SK-N-SH (cell line): ENCODE data around the gene TMEM138. TPM values are rescaled to one million over a fixed set of nuclear protein-coding genes. Genes with fewer than 3 reads are reported as not detected.

ENCODE experiments used
- CTCF ChIA-PET: fragments of 300-600, 350-600 bp; formaldehyde crosslinking; extraction: SDS; loops from one replicate; lab custom pipeline; 2021; lab: Yijun Ruan, JAX
- POLR2A ChIA-PET: fragments of 350-600 bp; sonication (Branson Sonifier 250); formaldehyde crosslinking; extraction: SDS; loops from one replicate; lab custom pipeline; 2020; ENCODE audit warnings: antibody characterized with exemption, inconsistent platforms; lab: Yijun Ruan, JAX
- DNase-seq: peaks from one replicate; pipeline ENCODE4 v3.0.0; 2012
- H2AFZ ChIP-seq: fragments of 200-600 bp; sonication (generic); 2 replicates; pipeline ENCODE4 v1.8.1; 2016; ENCODE audit warnings: antibody characterized with exemption, mild to moderate bottlenecking, low read depth
- H3F3A ChIP-seq: fragments of 200-600 bp; sonication (generic); replicated peaks from 2 replicates; pipeline ENCODE3; 2016; ENCODE audit warnings: antibody characterized with exemption, mild to moderate bottlenecking; ENCODE audit not compliant: insufficient read depth
- H3K27ac ChIP-seq, 2 experiments: fragments of 200-500 bp in 1 of 2; fragments of 200-600 bp in 1 of 2; sonication (Bioruptor generic) in 1 of 2; sonication (generic), shearing (Covaris generic) in 1 of 2; 2 replicates each; pipeline versions ENCODE4 v1.5.1 to v1.6.1; 2014 to 2016; ENCODE audit warnings: low read depth in 2 of 2, inconsistent platforms in 1 of 2, low read length in 1 of 2, mild to moderate bottlenecking in 1 of 2, mixed read lengths in 1 of 2
- H3K27me3 ChIP-seq: fragments of 200-600 bp; sonication (generic), shearing (Covaris generic); 2 replicates; pipeline ENCODE4 v1.6.1; 2016; ENCODE audit warnings: mixed run types; ENCODE audit not compliant: insufficient read depth
- H3K36me3 ChIP-seq, 2 experiments: fragments of 200-500 bp in 1 of 2; fragments of 200-600 bp in 1 of 2; sonication (Bioruptor generic) in 1 of 2; sonication (generic) in 1 of 2; replicated peaks in 1 of 2; 2 replicates each; pipeline versions ENCODE3 to v1.5.1; 2014 to 2016; ENCODE audit warnings: low read length in 1 of 2, mild to moderate bottlenecking in 1 of 2; ENCODE audit not compliant: insufficient read depth in 2 of 2, control insufficient read depth in 1 of 2
- H3K4me1 ChIP-seq, 2 experiments: fragments of 200-500 bp in 1 of 2; fragments of 200-600 bp in 1 of 2; sonication (Bioruptor generic) in 1 of 2; sonication (generic), shearing (Covaris generic) in 1 of 2; 2 replicates each; pipeline versions ENCODE4 v1.5.1 to v1.6.1; 2014 to 2016; ENCODE audit warnings: low read depth in 1 of 2, low read length in 1 of 2, mixed run types in 1 of 2; ENCODE audit not compliant: insufficient read depth in 2 of 2, control insufficient read depth in 1 of 2
- H3K4me2 ChIP-seq: fragments of 200-600 bp; sonication (generic), shearing (Covaris generic); 2 replicates; pipeline ENCODE4 v1.6.1; 2017; ENCODE audit warnings: mixed run types
- H3K4me3 ChIP-seq, 2 experiments: fragments of 200-500 bp in 1 of 2; fragments of 200-600 bp in 1 of 2; sonication (Bioruptor generic) in 1 of 2; sonication (generic), shearing (Covaris generic) in 1 of 2; 2 replicates each; pipeline versions ENCODE4 v1.5.1 to v1.8.1; 2014 to 2016; ENCODE audit warnings: low read depth in 2 of 2, inconsistent platforms in 1 of 2, low read length in 1 of 2, mild to moderate bottlenecking in 1 of 2, mixed read lengths in 1 of 2, moderate library complexity in 1 of 2
- H3K79me2 ChIP-seq: fragments of 200-600 bp; sonication (generic); 2 replicates; pipeline ENCODE4 v1.8.1; 2017; ENCODE audit warnings: mild to moderate bottlenecking; ENCODE audit not compliant: insufficient read depth
- H3K9ac ChIP-seq: fragments of 200-600 bp; sonication (generic); 2 replicates; pipeline ENCODE4 v1.6.1; 2017; ENCODE audit warnings: mixed run types
- H3K9me2 ChIP-seq: fragments of 200-600 bp; sonication (generic); 2 replicates; pipeline ENCODE4 v1.6.1; 2017; ENCODE audit warnings: mixed run types
- H3K9me3 ChIP-seq: fragments of 200-600 bp; sonication (generic); 2 replicates; pipeline ENCODE4 v1.6.1; 2017; ENCODE audit warnings: mixed run types, mild to moderate bottlenecking, moderate library complexity
- H4K20me1 ChIP-seq: fragments of 200-600 bp; sonication (generic); 2 replicates; pipeline ENCODE4 v1.6.1; 2017; ENCODE audit warnings: mild to moderate bottlenecking, mixed run types; ENCODE audit not compliant: insufficient read depth
- EZH2phosphoT487 ChIP-seq: fragments of 200-600 bp; sonication (generic); IDR thresholded peaks from 2 replicates; pipeline ENCODE4 v1.6.1; 2017; ENCODE audit warnings: low read depth, mixed run types, mild to moderate bottlenecking, antibody characterized with exemption, moderate library complexity, borderline replicate concordance
- FOXJ3 ChIP-seq: sonication (generic); formaldehyde crosslinking; IDR thresholded peaks from 2 replicates; pipeline ENCODE4 v1.5.1; 2020; ENCODE audit warnings: mild to moderate bottlenecking, missing genetic modification reagents
- FOXM1 ChIP-seq: IDR thresholded peaks from 2 replicates; pipeline ENCODE4 v1.4.0; 2012; ENCODE audit warnings: low read depth, mild to moderate bottlenecking
- GATA2 ChIP-seq: sonication (generic); formaldehyde crosslinking; IDR thresholded peaks from 2 replicates; pipeline ENCODE4 v1.5.0; 2020; ENCODE audit warnings: mild to moderate bottlenecking, missing genetic modification reagents
- JUND ChIP-seq: IDR thresholded peaks from 2 replicates; pipeline ENCODE4 v1.4.0; 2012
- NRF1 ChIP-seq: IDR thresholded peaks from 2 replicates; pipeline ENCODE4 v1.6.1; 2012; ENCODE audit warnings: low read depth, mild to moderate bottlenecking, low read length
- RAD21 ChIP-seq: IDR thresholded peaks from 2 replicates; pipeline ENCODE4 v1.6.1; 2012; ENCODE audit warnings: mild to moderate bottlenecking, low read length
- SIN3A ChIP-seq: IDR thresholded peaks from 2 replicates; pipeline ENCODE4 v1.6.1; 2012; ENCODE audit warnings: low read depth, mild to moderate bottlenecking, low read length, moderate library complexity, borderline replicate concordance
- SMC3 ChIP-seq: IDR thresholded peaks from 2 replicates; pipeline ENCODE4 v1.6.1; 2012; ENCODE audit warnings: low read depth, low read length, improper control_type of control experiment
- YY1 ChIP-seq: IDR thresholded peaks from 2 replicates; pipeline ENCODE4 v1.4.0; 2012; ENCODE audit warnings: low read depth, mild to moderate bottlenecking
- WGBS: methylation state at CpG from one replicate; pipeline ENCODE4 v1.1.6; 2017; ENCODE audit warnings: low lambda C conversion rate; 5-methylcytosine and 5-hydroxymethylcytosine counted together
- polyA plus RNA-seq, 3 experiments: library from polyadenylated mRNA; depleted of rRNA; stranded (reverse); fragments of >200 nt; gene quantifications; 2 replicates each; pipeline ENCODE4 v1.2.3, GENCODE V29; 2012
- TF ChIP-seq, protein P1 (sequence below): fragments of 200-600 bp; sonication (generic); IDR thresholded peaks from 2 replicates; pipeline ENCODE4 v1.6.1; 2017; ENCODE audit warnings: antibody characterized with exemption, mild to moderate bottlenecking, moderate library complexity

The TMEM138 gene
- polyA plus RNA-seq, 1 of the 3 experiments (the other 2 are of a cell fraction) = 82.2 TPM

DNA sequence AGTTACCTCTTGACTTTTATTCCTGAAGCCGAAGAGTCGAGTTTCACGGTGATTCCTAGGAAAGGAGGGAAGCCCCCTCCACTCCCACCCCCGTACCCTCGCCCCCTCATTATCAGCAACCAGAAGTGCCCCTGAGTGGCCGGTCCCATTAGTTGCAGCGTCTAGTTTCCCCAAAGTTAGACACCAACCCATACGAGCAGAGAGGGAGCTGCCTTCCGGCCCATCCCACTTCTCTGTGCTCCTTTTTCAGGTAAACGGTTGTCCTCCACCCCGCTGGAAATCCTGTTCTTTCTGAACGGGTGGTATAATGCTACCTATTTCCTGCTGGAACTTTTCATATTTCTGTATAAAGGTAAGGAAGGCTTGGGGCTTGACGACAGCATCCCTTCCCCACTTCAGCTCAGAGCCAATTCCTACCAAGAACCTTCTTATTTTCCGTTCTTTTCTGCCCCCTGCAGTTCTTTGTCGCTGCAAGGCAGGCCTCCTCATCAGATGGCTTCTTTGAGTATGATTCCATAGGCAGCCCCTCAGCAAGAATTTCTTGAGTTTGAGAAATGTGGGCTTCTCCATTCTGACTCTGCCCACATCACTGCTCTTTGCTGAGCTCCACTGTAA is 30.9 kb downstream of the TMEM138 start:
- Histone ChIP-seq H3K27ac (no peak overlapping the region), H4K20me1 (no peaks in the 10 kb centered on the region), H3K9me2 (no peaks in the 10 kb centered on the region), H3K4me1 (peaks cover 0 to 6% of the 10 kb centered on the region in 2 experiments; a peak in 2 of 4 replicates), H3K36me3 (peaks cover 0 to 14% of the 10 kb centered on the region in 2 experiments), H3K79me2 (no peaks in the 10 kb centered on the region), H3K4me3 (peak overlapping the region; percentile 63 to 70), H3K9ac (peak overlapping the region; percentile 70), H3K9me3 (no peaks in the 10 kb centered on the region), H3F3A (peaks cover 3% of the 10 kb centered on the region), H2AFZ (peak overlapping the region; percentile 99), H3K27me3 (no peaks in the 10 kb centered on the region), H3K4me2 (peak overlapping the region; percentile 89)
- DNase-seq = peak; percentile 52
- ChIA-PET CTCF (interaction anchor here (0.6 to 4.8 kb wide), 22 partner anchors 8 to 1582 kb away, joined by 3 to 81 read pairs (median 4); partner anchors contain the start of genes CPSF7, CYB561A3, DDB1 and SDHAF2), POLR2A (interaction anchor here (1.1 to 3.2 kb wide), 5 partner anchors 9 to 57 kb away, joined by 3 to 14 read pairs (median 9); partner anchors contain the start of genes CPSF7, CYB561A3, SDHAF2 and TMEM138)
- 14% methylated on average over 15 of the region's 15 CpGs for WGBS
- TF ChIP-seq GATA2 (CRISPR knock-in tag) = no peak
- TF ChIP-seq YY1 = no peak
- no peak; the same call in 1 of the 2 replicates for TF ChIP-seq SMC3
- peak; percentile 52 for TF ChIP-seq RAD21
- TF ChIP-seq, protein P1, sequence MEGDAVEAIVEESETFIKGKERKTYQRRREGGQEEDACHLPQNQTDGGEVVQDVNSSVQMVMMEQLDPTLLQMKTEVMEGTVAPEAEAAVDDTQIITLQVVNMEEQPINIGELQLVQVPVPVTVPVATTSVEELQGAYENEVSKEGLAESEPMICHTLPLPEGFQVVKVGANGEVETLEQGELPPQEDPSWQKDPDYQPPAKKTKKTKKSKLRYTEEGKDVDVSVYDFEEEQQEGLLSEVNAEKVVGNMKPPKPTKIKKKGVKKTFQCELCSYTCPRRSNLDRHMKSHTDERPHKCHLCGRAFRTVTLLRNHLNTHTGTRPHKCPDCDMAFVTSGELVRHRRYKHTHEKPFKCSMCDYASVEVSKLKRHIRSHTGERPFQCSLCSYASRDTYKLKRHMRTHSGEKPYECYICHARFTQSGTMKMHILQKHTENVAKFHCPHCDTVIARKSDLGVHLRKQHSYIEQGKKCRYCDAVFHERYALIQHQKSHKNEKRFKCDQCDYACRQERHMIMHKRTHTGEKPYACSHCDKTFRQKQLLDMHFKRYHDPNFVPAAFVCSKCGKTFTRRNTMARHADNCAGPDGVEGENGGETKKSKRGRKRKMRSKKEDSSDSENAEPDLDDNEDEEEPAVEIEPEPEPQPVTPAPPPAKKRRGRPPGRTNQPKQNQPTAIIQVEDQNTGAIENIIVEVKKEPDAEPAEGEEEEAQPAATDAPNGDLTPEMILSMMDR = peak; percentile 28
- TF ChIP-seq NRF1 = no peak
- no peak for TF ChIP-seq EZH2phosphoT487
- TF ChIP-seq FOXJ3 (CRISPR knock-in tag) = no peak

GRCh38 chr11:61401173-61401572 is 39.0 kb downstream of the TMEM138 start:
- Histone ChIP-seq H3K4me2 (no peak overlapping the region), H3K27me3 (no peaks in the 10 kb centered on the region), H3K4me3 (no peak overlapping the region), H2AFZ (no peak overlapping the region), H3F3A (peaks cover 20% of the 10 kb centered on the region), H3K79me2 (no peaks in the 10 kb centered on the region), H3K9me2 (no peaks in the 10 kb centered on the region), H3K9me3 (no peaks in the 10 kb centered on the region), H3K9ac (no peak overlapping the region), H3K27ac (no peak overlapping the region), H3K4me1 (no peaks in the 10 kb centered on the region), H4K20me1 (0 out of 2 replicates have a peak, but pooled peaks cover 6% of the 10 kb centered on the region), H3K36me3 (peaks cover 38 to 49% of the 10 kb centered on the region in 2 experiments)
- ChIA-PET POLR2A (interaction anchor here (1.0 to 1.9 kb wide), 3 partner anchors 8 to 347 kb away, joined by 3 to 9 read pairs (median 7); partner anchors contain the start of genes CPSF7, SDHAF2 and TMEM216), CTCF (interaction anchor here (0.7 to 5.6 kb wide), 8 partner anchors 9 to 238 kb away, joined by 3 to 33 read pairs (median 6); partner anchors contain the start of genes CPSF7, DDB1, SDHAF2 and TKFC)
- TF ChIP-seq FOXM1 (no peak), SIN3A (0 out of 2 replicates have a peak, but pooled peaks have one; percentile 5), JUND (no peak)
- no peak for DNase-seq
- WGBS = 100% methylated on average over 1 of the region's 2 CpGs
